Vagina (tissue), 2 donors: ENCODE results near the gene FKBP7. TPM values are rescaled to one million over a fixed set of nuclear protein-coding genes. Genes with fewer than 3 reads are reported as not detected.
"Not testable (repeated sequence)": the region's sequence is repeated elsewhere in the genome, so short reads cannot be mapped to it uniquely, and the experiment has no call there.

Experiments used
- DNase-seq, 2 donors: peaks; one replicate each; pipeline ENCODE4 v3.0.0-alpha.2; 2017; ENCODE audit errors: extremely low spot score in 2 of 2
- H3K27ac ChIP-seq: fragments of 200-600 bp; sonication (generic); one replicate; pipeline ENCODE4 v1.5.1; 2019
- H3K27me3 ChIP-seq: fragments of 200-600 bp; sonication (generic); one replicate; pipeline ENCODE4 v1.5.1; 2019
- H3K36me3 ChIP-seq, 2 donors: fragments of 200-600 bp; sonication (generic); one replicate each; pipeline ENCODE4 v1.5.1; 2017 to 2019
- H3K4me1 ChIP-seq: fragments of 200-600 bp; sonication (generic); one replicate; pipeline ENCODE4 v1.5.1; 2019
- H3K4me3 ChIP-seq, 2 donors: fragments of 200-600 bp; sonication (generic); 1 replicate in 1 of 2; 2 replicates in 1 of 2; pipeline ENCODE4 v1.5.1; 2016 to 2019
- H3K9me3 ChIP-seq: fragments of 200-600 bp; sonication (generic); one replicate; pipeline ENCODE4 v1.5.1; 2019
- POLR2A ChIP-seq, 2 donors: fragments of 450-650 bp; IDR thresholded peaks; one replicate each; pipeline ENCODE4 v1.6.1; 2017; ENCODE audit warnings: antibody characterized with exemption in 2 of 2, mild to moderate bottlenecking in 2 of 2, moderate library complexity in 2 of 2
- POLR2AphosphoS5 ChIP-seq, 2 donors: sonication (generic); formaldehyde crosslinking; IDR thresholded peaks; one replicate each; pipeline ENCODE4 v1.9.0; 2017; ENCODE audit warnings: antibody characterized with exemption in 2 of 2, mild to moderate bottlenecking in 2 of 2, low read depth in 1 of 2; ENCODE audit not compliant: insufficient read depth in 1 of 2
- intact Hi-C: fragments of 100-400 bp; cut with DNase I; formaldehyde crosslinking; loops from one replicate; pipeline ENCODE4 v1.15.1; 2023
- total RNA-seq: library from RNA; depleted of rRNA; stranded (reverse); fragments of >200 nt; gene quantifications from one replicate; pipeline ENCODE4 v1.2.3, GENCODE V29; 2016
- TF ChIP-seq, protein P1 (sequence below), 3 experiments: fragments of 450-650 bp in 2 of 3; fragments of 200-600 bp in 1 of 3; sonication (generic) in 1 of 3; IDR thresholded peaks; one replicate each; pipeline ENCODE4 v1.5.1; 2017 to 2019; ENCODE audit warnings: antibody characterized with exemption in 3 of 3, mild to moderate bottlenecking in 2 of 3, moderate library complexity in 2 of 3

The FKBP7 gene, protein sequence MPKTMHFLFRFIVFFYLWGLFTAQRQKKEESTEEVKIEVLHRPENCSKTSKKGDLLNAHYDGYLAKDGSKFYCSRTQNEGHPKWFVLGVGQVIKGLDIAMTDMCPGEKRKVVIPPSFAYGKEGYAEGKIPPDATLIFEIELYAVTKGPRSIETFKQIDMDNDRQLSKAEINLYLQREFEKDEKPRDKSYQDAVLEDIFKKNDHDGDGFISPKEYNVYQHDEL
- 30.9 TPM for total RNA-seq

- Histone ChIP-seq H3K4me3 (peak within 1 kb of the TSS; percentile 55 to 59), H3K9me3 (no peaks in the 10 kb centered on the region), H3K36me3 (no peaks in the 10 kb centered on the region), H3K4me1 (peaks cover 59% of the 10 kb centered on the region), H3K27me3 (no peaks in the 10 kb centered on the region), H3K27ac (peak within 1 kb of the TSS; percentile 96)
- DNase-seq: peak in 1 of 2 donors; percentile 91
- TF ChIP-seq, protein P1, sequence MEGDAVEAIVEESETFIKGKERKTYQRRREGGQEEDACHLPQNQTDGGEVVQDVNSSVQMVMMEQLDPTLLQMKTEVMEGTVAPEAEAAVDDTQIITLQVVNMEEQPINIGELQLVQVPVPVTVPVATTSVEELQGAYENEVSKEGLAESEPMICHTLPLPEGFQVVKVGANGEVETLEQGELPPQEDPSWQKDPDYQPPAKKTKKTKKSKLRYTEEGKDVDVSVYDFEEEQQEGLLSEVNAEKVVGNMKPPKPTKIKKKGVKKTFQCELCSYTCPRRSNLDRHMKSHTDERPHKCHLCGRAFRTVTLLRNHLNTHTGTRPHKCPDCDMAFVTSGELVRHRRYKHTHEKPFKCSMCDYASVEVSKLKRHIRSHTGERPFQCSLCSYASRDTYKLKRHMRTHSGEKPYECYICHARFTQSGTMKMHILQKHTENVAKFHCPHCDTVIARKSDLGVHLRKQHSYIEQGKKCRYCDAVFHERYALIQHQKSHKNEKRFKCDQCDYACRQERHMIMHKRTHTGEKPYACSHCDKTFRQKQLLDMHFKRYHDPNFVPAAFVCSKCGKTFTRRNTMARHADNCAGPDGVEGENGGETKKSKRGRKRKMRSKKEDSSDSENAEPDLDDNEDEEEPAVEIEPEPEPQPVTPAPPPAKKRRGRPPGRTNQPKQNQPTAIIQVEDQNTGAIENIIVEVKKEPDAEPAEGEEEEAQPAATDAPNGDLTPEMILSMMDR (IDR thresholded peaks at IDR 0.05): peak in 2 of 3 experiments; percentile 29 to 51
- TF ChIP-seq POLR2AphosphoS5 (IDR thresholded peaks at IDR 0.05; ENCODE audit: insufficient read depth in 1 of 2, low read depth in 1 of 2) (peak; percentile 88 to 97), POLR2A (IDR thresholded peaks at IDR 0.05) (peak in 1 of 2 donors; percentile 80)
- intact Hi-C loops: no loop called here
Measured at GRCh38 chr2:178478439-178479274, at the start of gene FKBP7. FKBP7 (minus strand) TSS chr2:178478600; CDS start chr2:178478499, 101 bp downstream.

DNA sequence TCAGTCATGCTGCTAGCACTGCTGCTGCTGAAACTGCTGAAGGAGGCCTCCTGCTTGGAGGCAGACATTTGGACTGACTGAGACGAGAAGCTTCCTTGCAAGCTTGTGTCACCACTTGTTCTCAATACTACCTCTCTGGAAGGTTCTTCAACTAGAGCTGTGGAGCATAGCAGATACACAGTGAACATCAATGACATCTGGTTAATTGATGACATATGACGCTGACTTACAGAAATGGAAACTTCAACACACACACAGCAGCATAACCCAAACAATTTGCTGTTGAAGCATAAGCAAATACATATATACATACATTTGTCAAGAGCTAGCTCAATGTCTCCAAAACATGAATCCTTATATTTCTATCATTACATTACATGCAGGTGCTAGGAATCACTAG lies 49.2 kb upstream of the FKBP7 start:
- H3K27me3 ChIP-seq: no peaks in the 10 kb centered on the region
- H3K36me3 ChIP-seq: peaks cover 0 to 12% of the 10 kb centered on the region in 2 donors
- no peaks in the 10 kb centered on the region for H3K9me3 ChIP-seq
- TF ChIP-seq POLR2AphosphoS5 (IDR thresholded peaks at IDR 0.05; ENCODE audit: insufficient read depth in 1 of 2, low read depth in 1 of 2) (no peak), POLR2A (IDR thresholded peaks at IDR 0.05) (no peak)
- TF ChIP-seq, protein P1 (IDR thresholded peaks at IDR 0.05): no peak
- no peak overlapping the region for H3K27ac ChIP-seq
- peaks cover 13% of the 10 kb centered on the region for H3K4me1 ChIP-seq
- no peak overlapping the region for H3K4me3 ChIP-seq
- DNase-seq: no peak
- intact Hi-C loops: no loop called here

DNA sequence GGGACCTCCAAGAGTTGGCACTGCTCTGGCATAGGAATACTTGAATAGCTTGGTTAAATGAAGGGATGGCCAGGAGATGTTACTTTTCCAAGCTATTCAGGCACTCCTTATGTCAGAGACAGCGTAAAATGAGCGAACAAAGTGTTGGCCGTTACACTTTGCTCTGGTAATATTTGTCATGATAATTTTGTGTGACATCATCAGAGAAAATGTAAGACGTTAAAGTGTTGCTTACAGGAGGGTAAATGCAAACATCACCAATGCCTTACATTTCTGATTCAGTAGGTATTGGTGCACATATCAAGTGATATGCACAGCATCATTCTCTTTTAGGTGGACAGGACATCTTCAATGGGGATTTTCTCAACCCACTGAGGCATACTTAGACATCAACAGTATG lies 47.9 kb upstream of the FKBP7 start:
- peaks cover 13% of the 10 kb centered on the region for H3K4me1 ChIP-seq
- peaks cover 0 to under 1% of the 10 kb centered on the region in 2 donors for H3K36me3 ChIP-seq
- H3K4me3 ChIP-seq: no peak overlapping the region
- intact Hi-C loops: no loop called here
- DNase-seq: no peak
- H3K27me3 ChIP-seq: no peaks in the 10 kb centered on the region
- no peak overlapping the region for H3K27ac ChIP-seq
- H3K9me3 ChIP-seq: no peaks in the 10 kb centered on the region
- no peak for TF ChIP-seq POLR2AphosphoS5 (IDR thresholded peaks at IDR 0.05; ENCODE audit: insufficient read depth in 1 of 2, low read depth in 1 of 2)

DNA sequence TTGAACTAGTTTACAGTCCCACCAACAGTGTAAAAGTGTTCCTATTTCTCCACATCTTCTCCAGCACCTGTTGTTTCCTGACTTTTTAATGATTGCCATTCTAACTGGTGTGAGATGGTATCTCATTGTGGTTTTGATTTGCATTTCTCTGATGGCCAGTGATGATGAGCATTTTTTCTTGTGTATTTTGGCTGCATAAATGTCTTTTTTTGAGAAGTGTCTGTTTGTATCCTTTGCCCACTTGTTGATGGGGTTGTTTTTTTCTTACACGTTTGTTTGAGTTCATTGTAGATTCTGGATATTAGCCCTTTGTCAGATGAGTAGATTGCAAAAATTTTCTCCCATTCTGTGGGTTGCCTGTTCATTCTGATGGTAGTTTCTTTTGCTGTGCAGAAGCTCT lies 47.1 kb upstream of the FKBP7 start:
- H3K4me3 ChIP-seq, DNase-seq, H3K27me3 ChIP-seq, intact Hi-C loops, H3K27ac ChIP-seq, H3K36me3 ChIP-seq, H3K9me3 ChIP-seq: not testable (repeated sequence)
- H3K4me1 ChIP-seq: peaks cover 13% of the 10 kb centered on the region

DNA sequence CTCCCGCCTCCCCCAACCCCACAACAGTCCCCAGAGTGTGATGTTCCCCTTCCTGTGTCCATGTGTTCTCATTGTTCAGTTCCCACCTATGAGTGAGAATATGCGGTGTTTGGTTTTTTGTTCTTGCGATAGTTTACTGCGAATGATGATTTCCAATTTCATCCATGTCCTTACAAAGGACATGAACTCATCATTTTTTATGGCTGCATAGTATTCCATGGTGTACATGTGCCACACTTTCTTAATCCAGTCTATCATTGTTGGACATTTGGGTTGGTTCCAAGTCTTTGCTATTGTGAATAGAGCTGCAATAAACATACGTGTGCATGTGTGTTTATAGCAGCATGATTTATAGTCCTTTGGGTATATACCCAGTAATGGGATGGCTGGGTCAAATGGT lies 46.6 kb upstream of the FKBP7 start:
- DNase-seq, H3K4me3 ChIP-seq, intact Hi-C loops, H3K27ac ChIP-seq, H3K27me3 ChIP-seq, H3K36me3 ChIP-seq, H3K9me3 ChIP-seq: not testable (repeated sequence)
- peaks cover 13% of the 10 kb centered on the region for H3K4me1 ChIP-seq

GRCh38 chr2:178523596-178524134 lies 45.3 kb upstream of the FKBP7 start:
- TF ChIP-seq POLR2AphosphoS5 (IDR thresholded peaks at IDR 0.05; ENCODE audit: insufficient read depth in 1 of 2, low read depth in 1 of 2): no peak
- TF ChIP-seq, protein P1 (IDR thresholded peaks at IDR 0.05): no peak
- no peak for TF ChIP-seq POLR2A (IDR thresholded peaks at IDR 0.05)
- Histone ChIP-seq H3K27me3 (no peaks in the 10 kb centered on the region), H3K4me1 (peaks cover 13% of the 10 kb centered on the region), H3K36me3 (no peaks in the 10 kb centered on the region), H3K27ac (peak overlapping the region; percentile 68), H3K9me3 (no peaks in the 10 kb centered on the region), H3K4me3 (peak overlapping the region; percentile 50 to 56)
- no peak for DNase-seq
- intact Hi-C loops: no loop called here
